ENCODE results near the gene MAN1A1.

The MAN1A1 gene

DNA sequence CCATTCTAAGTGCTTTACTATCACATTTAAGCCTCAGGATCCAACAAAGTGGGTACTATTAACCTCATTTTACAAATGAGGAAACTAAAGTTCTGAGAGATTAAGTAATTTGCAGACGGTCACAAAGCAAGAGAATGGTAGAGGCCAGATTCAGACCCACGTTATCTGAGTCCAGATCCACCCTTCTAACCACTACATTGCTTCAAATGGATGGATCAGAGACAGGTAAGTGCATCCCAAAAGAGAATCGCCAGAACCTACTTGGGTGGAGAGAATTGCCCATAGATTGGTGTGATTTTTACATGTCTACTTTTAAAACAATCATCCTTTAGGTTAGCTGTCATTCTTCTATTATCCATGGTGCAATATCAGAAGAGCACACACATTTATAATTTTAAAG, 7.1 kb downstream of the MAN1A1 start:
- Histone ChIP-seq H3K9me3 (ENCODE audit: control insufficient read depth, insufficient read depth, low read depth, low read length) (no peaks in the 10 kb centered on the region), H3K27ac (ENCODE audit: extremely low read depth, low read depth, low read length) (no peak overlapping the region), H3K36me3 (ENCODE audit: control insufficient read depth in 2 of 2, insufficient read depth in 1 of 2, low read length in 2 of 2) (peaks cover 0 to 20% of the 10 kb centered on the region in 2 experiments; a peak in 1 of 3 replicates), H3K4me1 (ENCODE audit: control insufficient read depth, insufficient read depth, low read length) (peaks cover 10% of the 10 kb centered on the region), H3K4me3 (ENCODE audit: low read depth, low read length) (no peak overlapping the region)
- no peak for TF ChIP-seq ZNF214 (tag by site-specific recombination; IDR thresholded peaks at IDR 0.05; ENCODE audit: borderline replicate concordance)
- TF ChIP-seq GLI4 (tag by site-specific recombination; IDR thresholded peaks at IDR 0.05): no peak
- no peak for TF ChIP-seq ZNF404 (tag by site-specific recombination; IDR thresholded peaks at IDR 0.05)
- TF ChIP-seq ZNF132 (tag by site-specific recombination; IDR thresholded peaks at IDR 0.05; ENCODE audit: borderline replicate concordance): no peak
- no peak for TF ChIP-seq ZNF366 (tag by site-specific recombination; conservative IDR thresholded peaks at IDR 0.05)
- TF ChIP-seq ZNF791 (tag by site-specific recombination; IDR thresholded peaks at IDR 0.05): no peak
- ChIA-PET POLR2A (no interaction called here), CTCF (no interaction called here)

DNA sequence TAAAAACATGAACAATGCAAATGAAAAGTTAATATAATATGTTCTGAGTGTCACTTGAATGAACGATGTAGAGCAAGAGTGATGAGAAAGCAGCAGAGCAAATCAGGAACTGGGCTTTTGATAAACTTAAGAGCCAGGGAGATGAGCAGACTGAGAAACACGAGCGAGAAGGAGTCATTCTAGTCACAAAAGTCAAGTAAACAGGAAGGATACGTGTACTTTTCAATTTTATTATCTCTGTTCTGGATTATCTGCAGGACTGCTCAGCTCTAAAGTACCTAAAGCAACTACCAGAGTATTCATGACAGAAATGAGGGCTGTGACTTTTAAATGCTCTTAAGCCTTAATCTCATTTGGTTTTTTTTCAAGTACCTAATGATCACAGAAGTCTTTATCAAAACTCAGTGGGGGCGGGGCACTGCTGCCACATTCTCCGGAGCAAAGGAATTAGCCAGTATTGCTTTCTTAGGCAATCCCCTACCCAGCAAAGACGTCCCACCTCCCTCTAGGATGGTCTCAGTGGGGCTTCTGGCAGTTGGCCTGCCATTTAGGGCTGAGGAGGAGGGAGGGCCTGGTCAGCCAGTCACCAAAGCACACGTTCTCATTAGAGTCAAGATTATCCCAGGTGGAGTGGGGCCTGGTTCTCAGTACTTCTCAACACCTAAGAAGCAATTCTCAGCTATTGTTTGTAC, 8.6 kb downstream of the MAN1A1 start:
- ChIA-PET POLR2A (no interaction called here), CTCF (interaction anchor here (0.8 kb wide), 1 partner anchor 9 kb away, joined by 3 read pairs; no protein-coding TSS in a partner anchor)
- peak; percentile 43; the same call in 1 of the 2 replicates for TF ChIP-seq SP2 (tag by site-specific recombination; IDR thresholded peaks at IDR 0.05)
- TF ChIP-seq ZNF555 (tag by site-specific recombination; conservative IDR thresholded peaks at IDR 0.05): no peak
- TF ChIP-seq, protein P1, sequence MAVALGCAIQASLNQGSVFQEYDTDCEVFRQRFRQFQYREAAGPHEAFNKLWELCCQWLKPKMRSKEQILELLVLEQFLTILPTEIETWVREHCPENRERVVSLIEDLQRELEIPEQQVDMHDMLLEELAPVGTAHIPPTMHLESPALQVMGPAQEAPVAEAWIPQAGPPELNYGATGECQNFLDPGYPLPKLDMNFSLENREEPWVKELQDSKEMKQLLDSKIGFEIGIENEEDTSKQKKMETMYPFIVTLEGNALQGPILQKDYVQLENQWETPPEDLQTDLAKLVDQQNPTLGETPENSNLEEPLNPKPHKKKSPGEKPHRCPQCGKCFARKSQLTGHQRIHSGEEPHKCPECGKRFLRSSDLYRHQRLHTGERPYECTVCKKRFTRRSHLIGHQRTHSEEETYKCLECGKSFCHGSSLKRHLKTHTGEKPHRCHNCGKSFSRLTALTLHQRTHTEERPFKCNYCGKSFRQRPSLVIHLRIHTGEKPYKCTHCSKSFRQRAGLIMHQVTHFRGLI (tag by site-specific recombination; IDR thresholded peaks at IDR 0.05): peak; percentile 61; the same call in 1 of the 2 replicates
- no peak for TF ChIP-seq ZNF624 (tag by site-specific recombination; IDR thresholded peaks at IDR 0.05)
- peak; percentile 59; the same call in 1 of the 2 replicates for TF ChIP-seq ZIC2 (tag by site-specific recombination; IDR thresholded peaks at IDR 0.05)
- Histone ChIP-seq H3K4me1 (ENCODE audit: control insufficient read depth, insufficient read depth, low read length) (peaks cover 10% of the 10 kb centered on the region), H3K9me3 (ENCODE audit: control insufficient read depth, insufficient read depth, low read depth, low read length) (no peaks in the 10 kb centered on the region), H3K4me3 (ENCODE audit: low read depth, low read length) (no peak overlapping the region), H3K36me3 (ENCODE audit: control insufficient read depth in 2 of 2, insufficient read depth in 1 of 2, low read length in 2 of 2) (peaks cover 0 to 20% of the 10 kb centered on the region in 2 experiments; a peak in 1 of 3 replicates), H3K27ac (ENCODE audit: extremely low read depth, low read depth, low read length) (no peak overlapping the region)

DNA sequence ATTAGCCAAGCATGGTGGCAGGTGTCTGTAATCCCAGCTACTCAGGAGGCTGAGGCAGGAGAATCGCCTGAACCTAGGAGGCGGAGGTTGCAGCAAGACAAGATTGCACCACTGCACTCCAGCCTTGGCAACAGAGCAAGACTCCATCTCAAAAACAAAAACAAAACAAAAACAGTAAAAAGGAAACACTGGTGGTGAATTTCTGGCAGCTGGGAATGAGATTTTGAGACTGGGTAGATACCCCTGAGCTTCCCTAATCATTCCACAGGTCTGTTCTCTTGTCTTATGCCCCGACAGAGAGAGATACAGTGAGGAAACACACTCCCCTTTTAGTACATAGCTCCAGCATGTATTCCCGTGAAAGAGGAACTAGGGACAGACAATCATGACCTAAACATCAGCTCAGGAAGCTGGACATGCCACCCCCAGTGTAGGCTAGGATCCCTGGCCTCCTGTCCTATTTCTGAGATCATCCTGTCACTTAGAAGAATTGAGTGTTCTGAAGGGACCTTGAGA, 9.6 kb downstream of the MAN1A1 start:
- peaks cover 10% of the 10 kb centered on the region for H3K4me1 ChIP-seq (ENCODE audit: control insufficient read depth, insufficient read depth, low read length)
- H3K9me3 ChIP-seq (ENCODE audit: control insufficient read depth, insufficient read depth, low read depth, low read length): no peaks in the 10 kb centered on the region
- H3K36me3 ChIP-seq (ENCODE audit: control insufficient read depth in 2 of 2, insufficient read depth in 1 of 2, low read length in 2 of 2): peaks cover 0 to 14% of the 10 kb centered on the region in 2 experiments; a peak in 1 of 3 replicates
- ChIA-PET CTCF (interaction anchor here (0.8 kb wide), 1 partner anchor 184 kb away, joined by 5 read pairs; no protein-coding TSS in a partner anchor), POLR2A (no interaction called here)
- no peak overlapping the region for H3K27ac ChIP-seq (ENCODE audit: extremely low read depth, low read depth, low read length)
- no peak overlapping the region for H3K4me3 ChIP-seq (ENCODE audit: low read depth, low read length)
- no peak for TF ChIP-seq SP3 (tag by site-specific recombination; IDR thresholded peaks at IDR 0.05)
- no peak for TF ChIP-seq ZNF324 (tag by site-specific recombination; IDR thresholded peaks at IDR 0.05)
- TF ChIP-seq ZNF549 (tag by site-specific recombination; IDR thresholded peaks at IDR 0.05): no peak
- TF ChIP-seq TRIM28 (IDR thresholded peaks at IDR 0.05; ENCODE audit: borderline replicate concordance, low read length): no peak
- no peak for TF ChIP-seq ZNF221 (tag by site-specific recombination; IDR thresholded peaks at IDR 0.05; ENCODE audit: borderline replicate concordance)
- no peak for TF ChIP-seq ZSCAN30 (tag by site-specific recombination; IDR thresholded peaks at IDR 0.05)
- no peak for TF ChIP-seq ZFP69B (tag by site-specific recombination; IDR thresholded peaks at IDR 0.05)
- no peak for TF ChIP-seq ZSCAN18 (tag by site-specific recombination; IDR thresholded peaks at IDR 0.05)
- TF ChIP-seq ZNF501 (tag by site-specific recombination; IDR thresholded peaks at IDR 0.05): no peak
- TF ChIP-seq ZNF146 (tag by site-specific recombination; IDR thresholded peaks at IDR 0.05): no peak
- TF ChIP-seq ZNF214 (tag by site-specific recombination; IDR thresholded peaks at IDR 0.05; ENCODE audit: borderline replicate concordance): no peak
- TF ChIP-seq ZNF600 (tag by site-specific recombination; IDR thresholded peaks at IDR 0.05): no peak
- TF ChIP-seq, protein P2, sequence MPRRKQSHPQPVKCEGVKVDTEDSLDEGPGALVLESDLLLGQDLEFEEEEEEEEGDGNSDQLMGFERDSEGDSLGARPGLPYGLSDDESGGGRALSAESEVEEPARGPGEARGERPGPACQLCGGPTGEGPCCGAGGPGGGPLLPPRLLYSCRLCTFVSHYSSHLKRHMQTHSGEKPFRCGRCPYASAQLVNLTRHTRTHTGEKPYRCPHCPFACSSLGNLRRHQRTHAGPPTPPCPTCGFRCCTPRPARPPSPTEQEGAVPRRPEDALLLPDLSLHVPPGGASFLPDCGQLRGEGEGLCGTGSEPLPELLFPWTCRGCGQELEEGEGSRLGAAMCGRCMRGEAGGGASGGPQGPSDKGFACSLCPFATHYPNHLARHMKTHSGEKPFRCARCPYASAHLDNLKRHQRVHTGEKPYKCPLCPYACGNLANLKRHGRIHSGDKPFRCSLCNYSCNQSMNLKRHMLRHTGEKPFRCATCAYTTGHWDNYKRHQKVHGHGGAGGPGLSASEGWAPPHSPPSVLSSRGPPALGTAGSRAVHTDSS (tag by site-specific recombination; IDR thresholded peaks at IDR 0.05): no peak
- TF ChIP-seq ZNF626 (tag by site-specific recombination; IDR thresholded peaks at IDR 0.05): no peak
- no peak for TF ChIP-seq ZBTB10 (tag by site-specific recombination; IDR thresholded peaks at IDR 0.05)

All from HEK293 (cell line).